ENCODE measurements around the gene EHD4.

DNA sequence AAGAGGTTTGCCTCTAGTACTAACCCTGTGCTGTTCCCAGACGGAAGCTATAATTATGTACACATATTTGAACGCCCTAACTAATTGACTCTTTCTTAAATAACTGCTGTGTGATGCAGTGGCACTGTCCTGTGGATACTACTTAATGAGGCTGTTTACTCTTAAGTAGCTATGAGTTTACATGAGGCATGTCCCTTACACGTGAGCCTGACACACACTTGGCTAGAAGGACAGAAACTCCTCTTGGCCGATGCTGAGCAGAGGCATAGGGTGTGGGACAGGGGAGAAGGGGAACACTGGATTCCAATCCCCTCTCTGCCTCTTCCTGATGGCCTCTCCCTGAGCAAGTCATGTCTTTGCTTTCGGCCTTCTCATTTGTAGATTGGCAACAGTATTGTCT, 21.9 kb downstream of the EHD4 start:
- no peak for TF ChIP-seq EZH2phosphoT487 (IDR thresholded peaks at IDR 0.05; ENCODE audit: borderline replicate concordance)
- TF ChIP-seq, protein P1, sequence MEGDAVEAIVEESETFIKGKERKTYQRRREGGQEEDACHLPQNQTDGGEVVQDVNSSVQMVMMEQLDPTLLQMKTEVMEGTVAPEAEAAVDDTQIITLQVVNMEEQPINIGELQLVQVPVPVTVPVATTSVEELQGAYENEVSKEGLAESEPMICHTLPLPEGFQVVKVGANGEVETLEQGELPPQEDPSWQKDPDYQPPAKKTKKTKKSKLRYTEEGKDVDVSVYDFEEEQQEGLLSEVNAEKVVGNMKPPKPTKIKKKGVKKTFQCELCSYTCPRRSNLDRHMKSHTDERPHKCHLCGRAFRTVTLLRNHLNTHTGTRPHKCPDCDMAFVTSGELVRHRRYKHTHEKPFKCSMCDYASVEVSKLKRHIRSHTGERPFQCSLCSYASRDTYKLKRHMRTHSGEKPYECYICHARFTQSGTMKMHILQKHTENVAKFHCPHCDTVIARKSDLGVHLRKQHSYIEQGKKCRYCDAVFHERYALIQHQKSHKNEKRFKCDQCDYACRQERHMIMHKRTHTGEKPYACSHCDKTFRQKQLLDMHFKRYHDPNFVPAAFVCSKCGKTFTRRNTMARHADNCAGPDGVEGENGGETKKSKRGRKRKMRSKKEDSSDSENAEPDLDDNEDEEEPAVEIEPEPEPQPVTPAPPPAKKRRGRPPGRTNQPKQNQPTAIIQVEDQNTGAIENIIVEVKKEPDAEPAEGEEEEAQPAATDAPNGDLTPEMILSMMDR (conservative IDR thresholded peaks at IDR 0.05; ENCODE audit: low read length), result no peak

All from Loucy (cell line).